SK-N-SH (cell line): ENCODE measurements around the gene GATAD2B. TPM values are rescaled to one million over a fixed set of nuclear protein-coding genes. Genes with fewer than 3 reads are reported as not detected.

Experiments used
- polyA plus RNA-seq, 3 experiments: library from polyadenylated mRNA; depleted of rRNA; stranded (reverse); fragments of >200 nt; gene quantifications; 2 replicates each; pipeline ENCODE4 v1.2.3, GENCODE V29; 2012
- small RNA-seq, 7 experiments: library from RNA; depleted of rRNA; stranded (forward); fragments of <200 nt; gene quantifications; one replicate each; pipeline ENCODE3, GENCODE V24; 2012

The GATAD2B gene
- polyA plus RNA-seq, 1 of the 3 experiments (the other 2 are of a cell fraction) = 2.8 TPM

Small RNA genes within 50 kb of the gene (small RNA-seq; reads per million reads assigned to genes)
- gene AL831737.1 (0 reads per million in 7 experiments), gene MIR6737 (0 to 0.86 (median 0) reads per million in 7 experiments), gene RF00019 (0 reads per million in 7 experiments)

Other genes starting within 250 kb of the GATAD2B start
- 0.05 and 0.12 TPM in 2 replicates for gene NPR1, start 244.3 kb downstream of the GATAD2B start, polyA plus RNA-seq (2012; rRNA removed)
- 64.3 and 80.9 TPM in 2 replicates for gene INTS3, start 194.9 kb downstream of the GATAD2B start, polyA plus RNA-seq (2012; rRNA removed)
- gene SLC27A3, start 147.6 kb downstream of the GATAD2B start, polyA plus RNA-seq (2012; rRNA removed) = 7.6 and 9.0 TPM in 2 replicates
- 27.3 and 29.6 TPM in 2 replicates for gene DENND4B, start 23.7 kb upstream of the GATAD2B start, polyA plus RNA-seq (2012; rRNA removed)
- 25.5 and 26.2 TPM in 2 replicates for gene CRTC2, start 35.6 kb upstream of the GATAD2B start, polyA plus RNA-seq (2012; rRNA removed)
- gene SLC39A1, start 40.6 kb upstream of the GATAD2B start, polyA plus RNA-seq (2012; rRNA removed) = 89.6 and 113 TPM in 2 replicates
- gene CREB3L4, start 44.9 kb upstream of the GATAD2B start, polyA plus RNA-seq (2012; rRNA removed) = 12.8 and 16.6 TPM in 2 replicates
- gene JTB, start 54.7 kb upstream of the GATAD2B start, polyA plus RNA-seq (2012; rRNA removed) = 118 and 122 TPM in 2 replicates
- 156 and 164 TPM in 2 replicates for gene RAB13, start 63.4 kb upstream of the GATAD2B start, polyA plus RNA-seq (2012; rRNA removed)
- 7,060 and 7,825 TPM in 2 replicates for gene RPS27, start 67.8 kb upstream of the GATAD2B start, polyA plus RNA-seq (2012; rRNA removed)
- gene NUP210L, start 232.1 kb upstream of the GATAD2B start, polyA plus RNA-seq (2012; rRNA removed) = not detected in 2 replicates